HG02798 (cell line): Measurements from ENCODE around the gene ATG5.

Experiments
- ATAC-seq: cut with Tn5 transposase; IDR thresholded peaks from one replicate; pipeline ENCODE4 v1.9.1; 2021; ENCODE audit warnings: mild to moderate bottlenecking; ENCODE audit not compliant: unreplicated experiment, poor library complexity

Gene ATG5

DNA sequence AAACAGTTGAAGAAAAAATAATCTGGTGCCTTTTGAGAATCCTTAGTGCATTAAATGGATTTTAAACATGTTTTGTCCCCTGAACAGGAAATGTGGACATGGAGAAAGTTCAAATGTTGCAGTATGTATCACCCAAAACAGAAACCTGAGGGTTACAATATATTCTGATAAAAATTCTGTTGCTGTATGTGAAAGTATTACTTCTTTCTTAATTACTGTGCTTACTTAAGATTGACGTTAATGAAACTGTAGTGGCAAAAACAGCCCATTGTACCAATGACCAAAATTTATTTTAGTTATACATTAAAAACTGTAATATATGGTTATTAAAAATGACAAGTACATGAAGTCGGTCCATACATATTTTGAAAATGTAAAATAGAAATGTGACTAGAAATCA is 138.8 kb downstream of the ATG5 start:
- ATAC-seq, result no peak

- ATAC-seq, result no peak
Measured at GRCh38 chr6:106186172-106186571, 139.4 kb downstream of the ATG5 start.

DNA sequence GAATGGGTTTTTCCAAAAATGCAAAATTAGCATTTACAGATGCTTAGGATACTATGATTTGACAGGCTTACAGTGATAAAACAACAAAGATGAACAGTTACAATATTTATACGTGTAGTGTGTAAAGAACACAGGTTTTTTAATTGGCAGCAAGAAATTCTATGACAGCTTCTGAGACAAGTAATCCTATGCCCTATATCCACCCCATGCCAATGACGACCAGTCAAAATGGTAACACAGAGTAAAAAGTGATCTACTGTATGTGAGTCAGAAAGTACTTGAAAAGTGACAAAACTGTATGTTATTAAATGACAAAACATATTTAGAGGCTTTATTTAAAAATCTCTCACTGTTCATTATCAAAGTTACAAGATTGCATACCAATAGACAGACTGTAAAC is 139.9 kb downstream of the ATG5 start:
- ATAC-seq, result no peak

- no peak for ATAC-seq
Measured at GRCh38 chr6:106184629-106185028, 140.9 kb downstream of the ATG5 start.

DNA sequence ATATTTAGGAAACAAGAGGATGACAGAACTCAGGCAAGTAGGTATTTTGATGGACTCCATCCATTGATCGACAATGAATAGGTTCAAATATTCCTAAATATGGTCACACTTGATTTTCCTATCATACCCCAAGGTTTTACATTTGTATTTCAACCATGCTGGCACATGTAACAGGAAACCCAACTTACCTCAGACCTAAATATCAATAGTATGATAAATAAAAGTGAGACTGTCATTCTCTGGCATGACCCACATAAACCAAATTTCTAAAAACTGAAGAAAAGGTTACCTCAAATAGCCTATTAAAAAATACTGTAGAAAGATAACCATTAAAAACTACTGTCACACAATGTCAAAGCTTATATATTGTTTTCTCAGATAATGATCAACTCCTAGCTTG is 142.1 kb downstream of the ATG5 start:
- no peak for ATAC-seq

DNA sequence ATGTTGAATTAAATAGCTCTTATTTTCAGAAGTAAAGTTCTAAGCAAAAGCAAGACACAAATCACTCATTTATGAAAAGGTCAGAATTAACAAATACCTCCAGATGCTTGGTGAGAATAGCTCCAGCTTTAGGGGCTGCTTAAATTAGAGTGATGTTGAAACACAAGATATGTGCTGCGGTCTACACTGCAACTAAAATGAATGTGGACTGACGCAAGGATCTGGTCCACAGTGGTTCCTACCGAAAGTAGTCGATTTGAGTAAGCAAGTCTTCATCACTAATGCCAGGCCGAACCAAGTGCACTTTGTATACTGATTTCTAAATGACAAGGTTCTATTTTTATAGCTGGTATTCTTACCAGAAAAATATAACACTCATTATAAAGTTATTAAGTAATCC is 143.1 kb downstream of the ATG5 start:
- ATAC-seq, result peak; percentile 90

GRCh38 chr6:106181664-106182418 is 143.7 kb downstream of the ATG5 start:
- ATAC-seq, result peak; percentile 39

DNA sequence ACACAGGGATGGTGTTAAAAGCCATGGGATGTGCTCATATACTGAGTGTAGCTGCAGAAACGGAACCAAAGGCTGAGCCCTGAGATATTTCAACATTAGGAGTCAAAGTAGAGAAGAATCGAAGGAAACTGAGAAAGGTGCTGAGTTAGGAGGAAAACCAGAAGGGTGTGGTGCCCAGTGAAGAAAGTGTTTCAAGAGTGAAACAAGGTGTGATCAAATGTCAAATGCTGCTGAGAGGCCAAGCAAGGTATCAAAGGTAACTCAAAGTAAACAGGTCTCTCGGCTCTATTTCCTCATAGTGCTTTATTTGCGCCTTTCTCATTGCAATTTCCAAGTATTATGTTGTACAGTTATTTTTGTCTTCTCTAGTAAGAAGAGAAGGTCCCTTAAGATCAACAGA is 145.4 kb downstream of the ATG5 start:
- no peak for ATAC-seq

GRCh38 chr6:106178900-106179299 is 146.7 kb downstream of the ATG5 start:
- no peak for ATAC-seq

GRCh38 chr6:106177786-106178185 is 147.8 kb downstream of the ATG5 start:
- ATAC-seq, result no peak

DNA sequence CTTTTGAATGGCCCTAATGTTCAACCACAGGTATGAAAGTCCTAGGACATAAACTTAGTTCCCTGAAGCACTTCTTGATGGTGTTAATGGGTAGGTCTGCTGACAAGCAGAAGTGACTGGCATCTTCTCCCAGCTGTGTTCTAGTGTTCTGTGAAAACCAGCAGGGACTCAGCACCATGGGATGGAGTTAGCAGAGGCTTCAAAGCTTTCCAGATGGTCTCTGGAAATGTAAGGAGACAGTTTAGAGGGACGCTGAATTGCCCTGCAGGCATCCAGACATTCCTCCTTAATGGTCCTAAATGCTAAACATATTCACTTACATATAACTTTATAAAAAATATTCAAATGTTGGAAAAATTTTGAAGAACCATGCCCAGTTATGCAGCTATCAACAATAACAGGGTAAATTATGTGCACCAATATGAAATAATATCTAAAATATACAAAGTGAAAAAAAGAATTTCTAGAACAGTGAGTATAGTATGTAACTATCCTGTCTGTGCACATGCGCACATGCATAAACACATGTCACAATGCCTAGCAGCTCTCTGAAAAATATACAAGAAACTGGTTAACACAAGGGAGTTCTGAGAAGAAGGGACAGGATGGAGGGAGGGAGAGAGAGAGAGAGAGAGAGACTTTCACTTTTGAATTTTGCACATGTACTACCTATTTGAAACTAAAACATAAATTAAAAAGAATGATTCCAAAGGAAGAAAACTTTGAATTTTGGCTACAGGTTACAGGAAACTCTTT is 152.3 kb downstream of the ATG5 start:
- no peak for ATAC-seq

GRCh38 chr6:106170030-106170791 is 155.3 kb downstream of the ATG5 start:
- no peak for ATAC-seq

DNA sequence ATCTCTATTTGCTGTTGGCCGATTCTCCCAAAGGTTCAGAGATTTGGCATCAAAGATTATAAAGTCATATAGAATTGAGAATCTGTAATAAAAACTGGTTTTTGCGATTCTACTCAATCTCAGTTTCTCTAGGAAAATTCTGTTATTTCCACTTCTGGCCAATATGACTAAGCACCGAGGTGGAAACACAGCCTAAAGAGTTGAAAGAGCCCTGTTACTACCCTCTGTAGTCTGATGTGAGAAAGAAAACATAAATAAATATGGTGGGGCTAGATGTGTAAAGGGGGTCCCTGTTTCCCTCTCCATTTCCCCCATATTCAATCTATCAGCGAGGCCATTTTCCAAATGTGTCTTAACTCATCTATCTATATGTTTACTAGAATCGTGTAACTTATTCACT is 156.0 kb downstream of the ATG5 start:
- no peak for ATAC-seq

- no peak for ATAC-seq
Measured at GRCh38 chr6:106168097-106168888, 157.3 kb downstream of the ATG5 start.

- ATAC-seq, result peak; percentile 62
Measured at GRCh38 chr6:106167096-106167814, 158.3 kb downstream of the ATG5 start.

- no peak for ATAC-seq
Measured at GRCh38 chr6:106165885-106166485, 159.6 kb downstream of the ATG5 start.

- peak; percentile 44 for ATAC-seq
Measured at GRCh38 chr6:106163966-106164877, 161.3 kb downstream of the ATG5 start.

- peak; percentile 21 for ATAC-seq
Measured at GRCh38 chr6:106163446-106163965, 162.1 kb downstream of the ATG5 start.
